Effector memory CD8-positive, alpha-beta T cell (primary cell): ENCODE measurements around the gene GNA12.
"Not testable (repeated sequence)": the region's sequence is repeated elsewhere in the genome, so short reads cannot be mapped to it uniquely, and the experiment has no call there.

ENCODE experiments used
- ATAC-seq: fragments of 150-1000 bp; cut with Tn5 transposase; replicated peaks from 2 replicates; pipeline ENCODE4 v1.10.0; 2021; ENCODE audit warnings: mild to moderate bottlenecking, moderate library complexity
- DNase-seq, 3 experiments: peaks; one replicate each; pipeline ENCODE4 v3.0.0; 2021
- H3K27ac Mint-ChIP-seq, 2 donors: one replicate each; pipeline ENCODE4 v1.8.0; 2022; ENCODE audit warnings: mild to moderate bottlenecking in 2 of 2, mixed read lengths in 2 of 2, moderate library complexity in 2 of 2
- H3K27me3 Mint-ChIP-seq, 2 donors: one replicate each; pipeline ENCODE4 v1.8.0; 2022; ENCODE audit warnings: mixed read lengths in 2 of 2
- H3K36me3 Mint-ChIP-seq: one replicate; pipeline ENCODE4 v1.8.0; 2022; ENCODE audit warnings: mild to moderate bottlenecking, moderate library complexity, mixed read lengths; ENCODE audit not compliant: insufficient read depth
- H3K4me1 Mint-ChIP-seq, 2 donors: one replicate each; pipeline ENCODE4 v1.8.0; 2022; ENCODE audit warnings: low read depth in 2 of 2, mixed read lengths in 2 of 2
- H3K4me3 Mint-ChIP-seq, 2 donors: one replicate each; pipeline ENCODE4 v1.8.0; 2022; ENCODE audit warnings: mild to moderate bottlenecking in 2 of 2, mixed read lengths in 2 of 2, moderate library complexity in 2 of 2
- H3K9me3 Mint-ChIP-seq, 2 donors: one replicate each; pipeline ENCODE4 v1.8.0; 2022; ENCODE audit warnings: mixed read lengths in 2 of 2

Gene GNA12

GRCh38 chr7:2737005-2737743 lies 106.9 kb downstream of the GNA12 start:
- H3K4me3 Mint-ChIP-seq, ATAC-seq, H3K27me3 Mint-ChIP-seq, H3K4me1 Mint-ChIP-seq, H3K36me3 Mint-ChIP-seq, DNase-seq, H3K9me3 Mint-ChIP-seq: not testable (repeated sequence)
- peak overlapping the region in 1 of 2 donors; percentile 81 for H3K27ac Mint-ChIP-seq

- H3K4me3 Mint-ChIP-seq = no peak overlapping the region
- H3K27ac Mint-ChIP-seq = peak overlapping the region in 1 of 2 donors; percentile 81
- no peak for DNase-seq
- H3K27me3 Mint-ChIP-seq = no peaks in the 10 kb centered on the region
- H3K36me3 Mint-ChIP-seq = peaks cover 3% of the 10 kb centered on the region
- H3K4me1 Mint-ChIP-seq = peaks cover 4 to 5% of the 10 kb centered on the region in 2 donors
- H3K9me3 Mint-ChIP-seq = no peaks in the 10 kb centered on the region
- no peak for ATAC-seq
Measured at GRCh38 chr7:2736411-2736914, 107.6 kb downstream of the GNA12 start.

- H3K4me3 Mint-ChIP-seq = no peak overlapping the region
- ATAC-seq = no peak
- no peak for DNase-seq
- no peaks in the 10 kb centered on the region for H3K27me3 Mint-ChIP-seq
- H3K36me3 Mint-ChIP-seq = peaks cover 3% of the 10 kb centered on the region
- peaks cover 4 to 5% of the 10 kb centered on the region in 2 donors for H3K4me1 Mint-ChIP-seq
- H3K9me3 Mint-ChIP-seq = no peaks in the 10 kb centered on the region
- H3K27ac Mint-ChIP-seq = no peak overlapping the region
Measured at GRCh38 chr7:2735744-2736143, 108.4 kb downstream of the GNA12 start.

GRCh38 chr7:2734751-2735571 lies 109.1 kb downstream of the GNA12 start:
- DNase-seq (no peak), ATAC-seq (no peak)
- H3K4me1 Mint-ChIP-seq = peaks cover 5% of the 10 kb centered on the region in 2 donors
- no peak overlapping the region for H3K27ac Mint-ChIP-seq
- H3K27me3 Mint-ChIP-seq = no peaks in the 10 kb centered on the region
- H3K4me3 Mint-ChIP-seq = no peak overlapping the region
- peaks cover 3% of the 10 kb centered on the region for H3K36me3 Mint-ChIP-seq
- no peaks in the 10 kb centered on the region for H3K9me3 Mint-ChIP-seq

- DNase-seq (no peak), ATAC-seq (no peak)
- H3K27me3 Mint-ChIP-seq = no peaks in the 10 kb centered on the region
- H3K4me3 Mint-ChIP-seq = no peak overlapping the region
- H3K9me3 Mint-ChIP-seq = no peaks in the 10 kb centered on the region
- H3K27ac Mint-ChIP-seq = peak overlapping the region in 1 of 2 donors; percentile 73
- H3K4me1 Mint-ChIP-seq = peaks cover 5% of the 10 kb centered on the region in 2 donors
- no peaks in the 10 kb centered on the region for H3K36me3 Mint-ChIP-seq
Measured at GRCh38 chr7:2734084-2734686, 109.9 kb downstream of the GNA12 start.

GRCh38 chr7:2732959-2733584 lies 111.0 kb downstream of the GNA12 start:
- Mint-ChIP-seq H3K4me1 (peaks cover 5% of the 10 kb centered on the region in 2 donors), H3K9me3 (no peaks in the 10 kb centered on the region), H3K4me3 (no peak overlapping the region), H3K27me3 (no peaks in the 10 kb centered on the region), H3K36me3 (no peaks in the 10 kb centered on the region), H3K27ac (no peak overlapping the region)
- ATAC-seq (no peak), DNase-seq (no peak)

GRCh38 chr7:2732388-2732787 lies 111.7 kb downstream of the GNA12 start:
- Mint-ChIP-seq H3K36me3 (no peaks in the 10 kb centered on the region), H3K4me1 (peaks cover 5% of the 10 kb centered on the region in 2 donors), H3K27me3 (no peaks in the 10 kb centered on the region), H3K9me3 (no peaks in the 10 kb centered on the region), H3K27ac (no peak overlapping the region), H3K4me3 (no peak overlapping the region)
- no peak for DNase-seq
- no peak for ATAC-seq

- Mint-ChIP-seq H3K36me3 (no peaks in the 10 kb centered on the region), H3K27ac (no peak overlapping the region), H3K27me3 (no peaks in the 10 kb centered on the region), H3K9me3 (no peaks in the 10 kb centered on the region), H3K4me1 (peaks cover 5% of the 10 kb centered on the region in 2 donors), H3K4me3 (no peak overlapping the region)
- ATAC-seq (no peak), DNase-seq (no peak)
Measured at GRCh38 chr7:2730846-2731770, 113.0 kb downstream of the GNA12 start.

GRCh38 chr7:2729893-2730716 lies 114.0 kb downstream of the GNA12 start:
- H3K9me3 Mint-ChIP-seq = no peaks in the 10 kb centered on the region
- H3K27ac Mint-ChIP-seq = no peak overlapping the region
- no peaks in the 10 kb centered on the region for H3K27me3 Mint-ChIP-seq
- DNase-seq = no peak
- ATAC-seq = no peak
- H3K4me3 Mint-ChIP-seq = no peak overlapping the region
- H3K4me1 Mint-ChIP-seq = peaks cover 4 to 5% of the 10 kb centered on the region in 2 donors
- H3K36me3 Mint-ChIP-seq = no peaks in the 10 kb centered on the region

GRCh38 chr7:2729031-2729892 lies 114.8 kb downstream of the GNA12 start:
- Mint-ChIP-seq H3K4me3 (no peak overlapping the region), H3K4me1 (peaks cover 2 to 5% of the 10 kb centered on the region in 2 donors), H3K9me3 (no peaks in the 10 kb centered on the region), H3K36me3 (no peaks in the 10 kb centered on the region), H3K27ac (no peak overlapping the region), H3K27me3 (no peaks in the 10 kb centered on the region)
- ATAC-seq (no peak), DNase-seq (no peak)

GRCh38 chr7:2728316-2729030 lies 115.6 kb downstream of the GNA12 start:
- no peaks in the 10 kb centered on the region for H3K36me3 Mint-ChIP-seq
- H3K27me3 Mint-ChIP-seq = no peaks in the 10 kb centered on the region
- H3K9me3 Mint-ChIP-seq = no peaks in the 10 kb centered on the region
- peaks cover 0 to 2% of the 10 kb centered on the region in 2 donors for H3K4me1 Mint-ChIP-seq
- H3K27ac Mint-ChIP-seq = no peak overlapping the region
- DNase-seq (no peak), ATAC-seq (no peak)
- H3K4me3 Mint-ChIP-seq = no peak overlapping the region
